Measurements from ENCODE around the gene TGM4. TPM values are rescaled to one million over a fixed set of nuclear protein-coding genes. Genes with fewer than 3 reads are reported as not detected.
"Not testable (repeated sequence)": the region's sequence is repeated elsewhere in the genome, so short reads cannot be mapped to it uniquely, and the experiment has no call there.

Gene TGM4
- polyA plus RNA-seq, 3 donors = 0.05 to 0.13 (median 0.09) TPM

DNA sequence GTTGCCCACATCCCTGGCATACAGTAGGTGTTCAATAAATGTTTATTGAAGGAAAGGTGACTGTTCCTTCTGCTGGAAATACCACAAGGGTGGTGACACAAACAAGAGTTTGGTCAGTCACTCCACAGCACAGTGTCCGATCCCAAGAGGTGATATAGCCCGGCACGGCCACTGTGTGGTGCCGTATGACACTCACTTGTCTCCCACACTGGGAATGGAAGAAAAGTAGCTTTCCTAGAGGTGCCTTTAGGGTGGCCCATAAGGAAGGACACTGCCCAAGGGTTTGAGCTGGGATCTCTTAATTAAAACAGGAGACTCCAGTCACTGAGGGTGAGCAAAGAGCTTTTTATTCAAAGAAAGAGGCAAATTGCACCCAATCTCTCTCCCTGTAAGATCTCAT lies 40.5 kb downstream of the TGM4 start:
- no peak for DNase-seq

DNA sequence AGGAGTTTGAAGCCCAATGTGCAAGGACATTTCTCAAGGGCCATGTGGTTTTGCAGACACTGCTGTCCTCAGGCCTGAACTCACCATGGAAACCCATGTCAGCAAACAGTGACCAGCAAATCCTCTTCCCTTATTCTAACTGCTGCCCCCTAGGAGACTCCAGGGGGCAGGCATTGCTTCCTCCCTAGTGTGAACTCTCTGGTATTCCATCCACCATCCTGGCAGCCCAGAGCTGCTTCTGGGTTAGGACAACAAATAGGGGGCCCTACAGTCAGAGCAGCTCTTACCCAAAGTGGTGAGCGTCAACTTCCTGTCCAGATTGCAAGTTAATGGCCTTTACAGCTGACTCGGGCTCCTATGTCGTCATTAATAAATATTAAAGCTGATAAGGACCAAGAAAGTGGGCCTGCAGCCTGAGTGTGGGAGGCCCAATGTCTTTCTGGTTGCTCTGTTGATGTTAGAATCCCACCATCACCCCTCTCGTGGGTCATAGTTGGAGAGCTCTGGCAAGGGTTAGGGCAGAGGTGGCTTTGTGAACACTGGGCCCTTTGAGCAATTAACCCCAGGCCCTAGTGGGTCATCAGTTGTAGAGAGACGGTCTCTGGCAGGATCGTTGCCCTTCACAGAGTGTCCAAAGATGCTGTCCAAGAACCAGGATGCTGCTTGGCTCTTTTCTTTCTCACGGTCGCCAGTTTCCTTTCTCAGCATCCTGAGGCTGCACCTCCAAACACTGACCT lies 41.5 kb downstream of the TGM4 start:
- DNase-seq = no peak

DNA sequence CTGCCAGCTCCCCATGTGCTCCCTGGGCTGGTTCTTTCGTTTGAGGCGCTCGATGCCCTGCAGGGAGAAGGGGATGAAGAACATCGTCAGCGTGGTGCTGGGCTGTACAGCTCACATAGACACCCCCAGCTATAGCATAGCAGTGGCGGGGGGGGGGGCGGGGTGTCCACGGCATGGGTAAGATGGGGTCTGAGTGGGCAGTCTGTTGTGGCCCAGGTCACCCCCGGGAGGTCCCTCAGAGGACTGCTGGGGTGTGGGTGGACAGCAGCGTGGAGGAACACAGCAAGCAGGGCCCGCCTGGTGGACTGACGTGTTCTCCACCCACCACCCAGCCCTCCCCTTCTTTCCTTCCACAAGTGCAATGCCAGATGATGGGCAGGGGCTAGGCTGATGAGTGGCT lies 43.7 kb downstream of the TGM4 start:
- no peak for DNase-seq

DNA sequence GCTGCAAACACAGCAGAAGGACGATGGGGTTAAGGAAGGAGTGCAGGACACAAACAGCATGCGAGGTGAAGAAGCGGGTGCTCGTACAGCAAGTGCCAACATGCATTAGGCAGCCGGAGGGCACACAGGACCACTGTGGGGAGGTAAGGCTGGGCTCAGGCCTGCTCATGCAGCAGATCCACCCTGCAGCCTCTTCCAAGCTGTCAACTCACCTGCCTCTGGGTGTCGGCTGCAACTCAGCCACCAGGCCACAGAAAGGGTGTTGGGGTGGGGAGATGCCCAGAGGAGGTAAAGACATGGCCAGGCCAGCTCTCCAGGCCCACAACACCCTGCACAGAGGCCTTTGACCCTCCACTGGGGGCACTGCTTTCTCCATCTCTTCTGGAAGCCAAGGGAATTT lies 44.2 kb downstream of the TGM4 start:
- DNase-seq = no peak

DNA sequence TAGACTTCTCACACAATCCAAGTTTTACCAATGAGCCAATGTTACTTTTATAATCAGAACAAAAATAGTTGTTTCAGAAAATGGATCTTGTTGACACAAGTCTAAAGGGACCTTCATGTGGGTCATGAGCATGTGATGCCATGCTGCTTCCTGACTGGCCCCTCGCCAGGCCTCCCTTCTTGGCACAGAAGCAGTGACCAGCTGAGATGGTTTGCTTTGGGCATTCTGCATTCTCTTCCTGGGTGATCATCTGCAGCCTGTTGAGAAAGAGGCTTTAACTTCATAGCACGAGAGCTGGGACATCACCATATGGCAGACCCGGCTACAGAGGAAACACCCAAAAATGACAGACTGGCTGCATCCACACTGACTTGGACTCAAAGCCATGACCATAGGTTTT lies 45.7 kb downstream of the TGM4 start:
- no peak for DNase-seq

DNA sequence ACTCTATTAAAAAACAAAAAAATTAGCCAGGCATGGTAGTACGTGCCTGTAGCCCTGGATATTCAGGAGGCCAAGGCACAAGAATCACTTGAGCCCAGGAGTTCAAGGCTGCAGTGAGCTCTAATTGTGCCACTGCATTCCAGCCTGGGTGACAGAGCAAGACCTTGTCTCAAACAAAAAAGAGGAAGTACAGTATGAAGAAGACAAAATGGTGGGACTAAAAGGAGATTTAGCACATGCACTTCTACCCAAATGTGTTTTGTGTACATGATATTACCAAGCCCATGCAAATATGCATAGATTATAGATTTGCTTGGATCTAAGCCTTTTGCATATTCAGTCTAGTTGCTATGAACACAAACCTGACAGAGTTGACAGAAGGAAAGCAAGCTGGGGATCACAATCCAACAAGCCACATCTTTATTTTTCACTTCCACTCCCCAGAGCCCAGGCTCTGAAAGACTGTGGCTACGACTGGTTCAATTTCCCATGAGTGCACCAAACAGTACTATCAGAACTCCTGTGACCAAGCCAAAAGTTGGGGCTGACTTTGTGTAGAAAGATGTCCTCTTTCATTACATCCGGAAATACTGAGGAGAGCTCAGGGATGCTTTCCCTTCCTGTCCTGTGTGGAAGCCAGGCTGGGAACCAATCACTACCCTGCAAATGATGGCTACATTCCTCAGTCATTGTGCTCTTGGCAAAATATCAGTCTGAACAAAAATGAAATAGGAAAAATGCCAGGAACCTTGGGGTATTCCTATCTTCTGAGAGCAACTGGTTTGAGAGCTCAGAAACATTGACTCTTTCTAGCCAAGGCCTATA lies 49.4 kb downstream of the TGM4 start:
- DNase-seq = no peak

DNA sequence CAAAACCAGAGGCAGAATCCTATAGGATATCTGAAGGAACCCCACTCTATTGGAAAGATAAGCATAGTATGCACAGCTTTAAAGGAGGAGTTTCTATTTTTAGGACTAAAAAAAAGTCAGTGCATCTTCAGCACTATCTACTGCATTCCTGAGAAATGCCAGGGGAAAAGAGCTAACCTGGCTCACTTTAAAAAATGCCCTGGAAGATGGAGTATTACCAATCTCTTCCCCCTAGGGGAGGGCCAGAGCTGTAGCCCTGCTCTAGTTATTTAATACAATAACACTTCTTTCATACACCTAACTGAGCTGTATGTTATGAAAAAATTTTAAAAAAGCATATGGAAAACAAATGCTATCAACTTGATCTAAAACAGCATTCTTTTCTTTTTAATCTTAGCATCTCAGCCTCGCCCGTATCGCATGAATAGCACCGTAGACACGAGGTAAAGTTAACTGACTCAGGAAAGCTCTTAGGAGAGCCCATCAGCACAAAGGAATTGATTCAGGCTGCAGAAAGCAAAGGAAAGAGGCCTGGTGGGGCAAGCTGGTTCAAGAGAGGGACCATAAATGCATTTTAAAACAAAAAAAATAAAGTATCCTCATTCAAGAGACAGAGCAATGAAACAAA lies 50.2 kb downstream of the TGM4 start:
- DNase-seq = no peak

DNA sequence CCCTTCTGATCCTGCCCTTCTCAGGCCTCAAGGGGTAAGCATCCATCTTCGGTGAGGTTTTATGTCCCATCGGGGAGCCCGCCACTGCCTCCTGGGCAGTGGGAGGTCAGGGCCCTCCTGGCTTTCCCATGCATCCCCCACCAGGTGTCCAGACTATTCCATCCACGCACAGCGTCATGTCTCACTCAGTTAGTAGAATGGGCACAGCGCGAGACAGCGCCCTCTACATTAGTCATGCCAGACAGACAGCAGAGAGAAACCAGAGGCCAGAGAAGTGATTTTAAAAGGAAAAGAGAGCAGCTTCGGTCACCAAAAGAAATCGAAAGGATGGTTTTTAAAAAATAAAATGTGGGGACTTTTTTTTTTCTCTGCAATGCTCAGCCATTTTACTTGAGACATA lies 51.8 kb downstream of the TGM4 start:
- DNase-seq = no peak

DNA sequence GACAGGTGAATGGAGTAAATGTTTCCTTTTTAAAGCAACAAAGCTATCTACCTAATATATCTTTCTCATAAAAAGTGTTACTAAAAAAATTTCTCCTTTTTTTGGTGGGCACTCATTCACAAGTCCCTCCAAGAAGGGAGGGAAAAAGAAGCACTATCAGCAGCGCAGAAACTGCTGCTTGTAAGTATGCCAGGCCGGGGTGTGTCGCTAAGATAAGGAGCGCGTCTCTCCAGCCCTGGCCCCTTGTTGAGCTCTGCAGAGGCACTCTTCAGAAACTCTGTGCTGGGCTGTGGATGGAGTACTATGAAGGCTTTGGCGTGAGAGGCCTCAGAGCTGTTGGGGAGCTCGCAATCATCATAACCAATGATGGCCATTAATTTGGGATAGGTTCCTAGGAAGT lies 52.5 kb downstream of the TGM4 start:
- DNase-seq = no peak

DNA sequence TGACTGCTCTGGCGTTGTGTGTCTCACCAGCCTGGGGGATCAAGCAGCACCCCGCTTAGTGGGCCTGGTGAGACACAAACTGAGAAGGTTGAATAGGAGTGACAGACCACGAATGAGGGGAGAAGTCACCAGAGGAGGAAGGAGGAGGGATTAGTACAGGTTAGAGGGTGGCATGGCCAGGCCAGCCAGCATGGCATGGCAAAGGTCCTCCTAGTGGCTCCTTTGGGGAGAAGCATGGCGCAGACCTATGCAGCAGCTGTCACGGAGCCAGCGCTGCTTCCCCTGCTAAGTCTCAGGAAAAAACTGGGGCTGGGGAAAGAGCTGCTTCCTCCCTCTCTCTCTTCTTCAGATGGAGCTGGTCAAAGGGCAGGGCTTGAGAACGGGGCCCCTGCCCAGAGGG lies 53.0 kb downstream of the TGM4 start:
- no peak for DNase-seq

DNA sequence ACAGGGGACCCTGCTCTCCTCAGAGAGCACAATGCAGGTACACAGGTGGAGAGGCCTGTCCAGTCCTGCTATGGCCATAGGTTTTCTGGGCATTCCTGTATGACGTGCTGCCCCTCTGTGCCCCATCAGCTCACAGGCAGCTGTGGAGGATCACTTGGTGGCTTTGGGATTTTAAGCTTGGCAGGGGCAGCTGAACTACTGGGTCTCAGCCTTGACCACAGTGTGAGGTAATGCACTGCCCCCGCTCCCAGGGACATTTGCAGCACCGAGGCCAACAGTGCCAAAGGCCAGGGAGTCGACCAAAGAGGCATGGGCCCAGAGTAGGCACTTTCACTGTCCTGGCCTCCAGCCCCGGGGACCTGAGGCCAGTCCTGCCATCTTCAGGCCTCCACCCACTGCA lies 55.4 kb downstream of the TGM4 start:
- DNase-seq = no peak

DNA sequence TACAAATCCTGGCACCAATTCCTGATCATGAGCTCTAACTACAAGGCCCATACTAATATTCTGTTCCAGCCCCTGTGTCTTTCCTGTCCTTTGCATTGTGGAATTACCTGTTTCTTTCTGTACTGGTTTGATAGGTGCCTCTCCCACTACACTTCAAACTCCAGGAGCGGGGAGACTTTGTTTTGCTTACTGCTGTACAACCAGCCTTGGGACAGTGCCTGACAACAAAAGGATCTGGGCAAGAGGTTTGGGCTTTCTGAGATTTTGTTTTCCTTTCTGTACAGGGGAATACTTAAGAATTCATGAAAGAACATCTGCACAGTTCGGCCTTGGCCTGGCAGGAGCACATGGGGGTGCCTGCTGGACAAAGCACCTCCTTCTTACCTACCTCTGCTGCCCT lies 56.5 kb downstream of the TGM4 start:
- DNase-seq = no peak

DNA sequence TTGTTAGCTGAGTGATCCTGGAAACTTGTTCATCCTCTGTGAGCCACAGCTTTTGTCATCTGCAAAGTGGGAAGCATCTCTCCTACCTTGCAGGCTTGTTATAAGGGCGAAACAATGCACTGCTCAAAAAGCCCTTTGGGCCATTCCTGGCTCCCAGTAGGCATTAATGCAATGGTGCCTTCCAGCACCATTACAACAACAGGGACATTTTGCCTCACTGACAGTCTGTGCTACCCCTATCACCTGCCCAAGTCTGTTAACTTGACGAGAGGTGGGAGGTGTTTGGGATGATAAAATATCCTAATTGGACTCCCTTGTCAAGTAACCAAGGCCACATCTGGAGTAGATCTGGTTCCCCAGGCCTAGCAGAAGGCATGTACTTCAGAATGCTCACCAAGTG lies 57.4 kb downstream of the TGM4 start:
- DNase-seq = no peak

DNA sequence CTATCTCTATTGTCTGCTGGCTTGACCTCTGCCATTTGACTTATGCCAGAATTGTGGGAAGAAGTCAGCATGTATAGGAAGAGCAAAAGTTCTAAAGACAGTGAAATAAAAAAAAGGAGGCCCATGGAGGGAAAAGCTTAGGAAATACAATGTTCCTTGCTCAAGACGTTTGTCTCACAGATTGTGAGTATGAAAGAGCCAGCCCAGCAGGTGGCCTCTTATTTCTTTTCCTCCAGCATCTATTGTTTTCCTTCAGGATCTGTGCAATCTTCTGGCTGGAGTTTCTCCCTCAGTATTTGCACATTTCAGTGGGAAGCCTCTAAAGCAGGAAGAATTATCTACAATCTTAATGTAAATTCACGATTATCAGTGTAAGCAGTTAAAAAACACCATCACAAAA lies 57.9 kb downstream of the TGM4 start:
- DNase-seq = no peak

DNA sequence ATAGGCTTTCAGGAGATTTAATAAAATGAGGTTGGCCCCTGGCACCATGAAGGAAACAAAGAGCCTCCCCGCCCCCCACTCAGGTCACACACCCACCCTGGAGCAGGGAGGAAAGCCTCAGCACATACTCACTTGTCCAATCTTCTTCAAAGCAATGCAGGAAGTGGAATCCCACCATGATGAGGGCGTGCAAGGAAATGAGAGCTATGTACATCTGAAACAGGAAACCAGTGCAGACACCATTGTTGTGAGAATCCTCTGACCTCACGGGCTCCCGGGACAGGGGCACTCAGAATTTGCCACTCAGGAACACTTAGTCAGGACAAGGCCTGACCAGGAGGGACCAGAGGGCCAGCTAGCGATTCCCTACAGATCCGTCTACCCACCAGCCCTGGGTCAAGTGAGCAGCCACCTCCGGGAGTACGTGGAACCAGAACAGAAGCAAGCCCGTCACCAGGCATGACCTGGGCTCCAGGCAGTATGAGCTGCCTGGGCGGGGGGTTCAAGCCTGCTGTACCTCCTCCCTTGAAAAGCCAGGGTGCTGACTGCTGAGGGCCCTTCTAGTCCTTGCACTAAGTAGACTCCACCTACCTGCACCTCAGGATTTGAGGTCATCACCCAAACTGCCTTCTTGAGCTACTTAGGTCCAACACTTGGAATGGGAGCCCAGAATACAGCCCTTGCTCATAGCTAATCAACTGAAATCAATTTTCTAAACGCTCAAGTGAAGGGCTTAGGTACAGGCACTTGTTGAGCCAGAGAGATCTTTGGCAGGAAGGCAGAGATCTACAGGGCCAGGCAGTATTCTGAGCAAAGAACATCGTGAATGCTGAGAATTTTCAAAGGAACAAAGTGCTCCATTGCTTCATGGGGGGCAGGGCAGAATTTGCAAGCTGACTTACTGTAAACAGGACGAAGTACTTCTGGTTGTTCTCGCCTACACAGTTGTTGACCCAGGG lies 58.9 kb downstream of the TGM4 start:
- no peak for DNase-seq

DNA sequence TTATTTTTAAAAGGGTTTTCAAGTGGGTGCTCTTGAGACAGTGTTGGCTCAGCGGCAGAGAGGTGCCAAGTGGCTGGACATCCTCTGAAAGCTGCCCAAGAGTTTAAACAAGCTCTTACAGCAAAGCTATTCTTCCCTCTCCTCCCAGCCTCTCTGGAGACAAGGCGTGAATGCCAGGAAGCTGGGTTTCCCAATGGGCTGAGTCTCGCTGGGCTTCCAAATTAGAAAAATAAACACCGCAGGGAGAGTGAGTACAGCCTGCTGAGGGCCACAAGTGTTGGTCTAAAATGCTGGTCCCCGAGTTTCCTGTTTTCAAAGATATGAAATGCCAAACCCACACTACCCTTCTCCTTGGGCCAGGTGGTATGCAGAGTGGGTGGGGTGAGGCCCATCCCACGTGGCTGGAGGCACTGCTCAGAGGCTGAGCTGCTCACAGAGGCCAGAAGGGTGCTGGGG lies 65.2 kb downstream of the TGM4 start:
- DNase-seq = no peak

DNA sequence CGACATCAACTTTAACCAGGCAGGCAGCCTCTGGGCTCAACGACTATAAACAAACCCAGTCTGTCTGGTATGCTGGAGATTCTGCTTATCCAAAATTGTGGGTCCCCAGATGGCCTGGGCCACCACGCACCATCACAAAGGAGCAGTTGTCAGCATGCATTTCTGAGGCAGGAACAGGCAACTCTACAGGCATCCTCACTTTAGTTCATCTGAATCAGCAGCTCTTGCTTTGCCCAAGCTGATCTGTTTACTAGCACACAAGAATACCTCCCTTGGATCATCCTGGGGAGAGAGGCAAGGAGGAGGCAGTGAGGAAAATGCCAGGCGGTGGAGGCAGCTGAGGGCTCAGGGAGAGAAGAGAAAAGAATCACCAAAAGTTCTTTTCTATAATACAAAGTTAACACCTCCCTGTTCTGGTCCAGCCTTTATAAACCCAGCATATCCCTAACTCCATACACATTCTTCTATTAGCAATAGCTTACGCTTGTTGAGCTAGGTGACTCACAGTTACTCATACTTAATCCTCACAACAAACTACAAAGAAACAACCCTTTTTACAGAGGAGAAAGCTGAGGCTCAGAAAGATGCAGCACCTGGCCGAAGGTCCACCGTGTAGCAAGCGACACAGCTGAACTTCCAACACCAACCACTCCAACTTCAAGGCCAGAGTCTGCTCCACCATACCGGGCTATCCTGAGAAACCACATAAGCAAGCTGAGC lies 68.0 kb downstream of the TGM4 start:
- no peak for DNase-seq

DNA sequence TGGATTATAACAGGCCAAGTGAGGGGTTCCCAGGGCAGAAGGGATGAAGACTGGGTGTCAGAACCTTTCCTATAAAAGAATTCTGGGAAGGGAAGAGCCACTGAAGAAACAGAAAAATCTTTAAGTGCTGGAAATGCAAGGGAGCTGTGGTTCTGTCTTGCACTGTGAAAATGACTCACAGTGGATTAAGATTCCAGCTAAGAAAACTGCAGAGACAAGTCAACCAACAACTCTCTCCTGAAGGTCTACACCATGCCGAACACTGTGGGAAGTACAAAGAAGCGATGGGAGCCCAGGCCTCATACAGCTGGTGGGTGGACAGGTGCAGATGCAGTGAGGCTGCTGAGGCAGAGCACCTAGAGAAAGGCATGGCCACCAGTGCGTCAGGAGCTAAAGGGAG lies 73.8 kb downstream of the TGM4 start:
- no peak for DNase-seq

DNA sequence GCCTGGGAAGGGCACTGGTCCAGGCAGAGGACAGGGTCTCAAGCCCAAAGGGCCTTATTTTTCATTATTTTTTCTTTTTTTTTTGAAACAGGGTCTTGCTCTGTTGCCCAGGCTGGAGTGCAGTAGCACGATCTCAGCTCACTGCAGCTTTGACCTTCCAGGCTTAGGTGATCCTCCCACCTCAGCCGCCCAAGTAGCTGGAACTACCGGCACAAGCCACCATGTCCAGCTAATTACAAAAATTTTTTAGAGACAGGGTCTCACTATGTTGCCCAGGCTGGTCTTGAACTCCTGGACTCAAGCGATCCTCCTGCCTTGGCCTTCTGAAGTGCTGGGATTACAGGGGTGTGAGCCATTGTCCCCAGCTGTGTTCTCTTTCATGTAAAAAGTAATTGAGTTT lies 75.4 kb downstream of the TGM4 start:
- not testable (repeated sequence) for DNase-seq

DNA sequence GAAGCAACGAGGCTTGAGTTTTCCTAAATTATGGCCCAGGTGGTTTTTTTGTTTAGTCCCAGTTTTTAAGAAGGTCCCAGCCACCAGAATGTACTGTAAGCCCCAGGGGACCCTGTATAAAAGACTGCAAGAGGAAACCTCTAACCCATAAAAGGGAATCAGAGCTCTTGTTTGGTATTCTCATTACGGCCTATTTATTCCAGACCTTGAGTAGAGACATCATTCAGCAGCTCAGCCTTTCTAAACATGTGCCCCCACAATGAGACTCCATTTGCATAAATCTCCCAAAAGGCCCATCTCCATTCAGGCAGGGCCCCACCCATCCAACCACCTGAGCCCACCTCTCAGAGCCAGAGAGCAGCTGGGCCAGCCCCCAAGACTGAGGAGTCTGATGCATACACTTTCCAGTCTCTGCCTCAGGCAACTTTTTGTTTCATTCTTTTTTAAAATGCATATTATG lies 75.9 kb downstream of the TGM4 start:
- DNase-seq = no peak

DNA sequence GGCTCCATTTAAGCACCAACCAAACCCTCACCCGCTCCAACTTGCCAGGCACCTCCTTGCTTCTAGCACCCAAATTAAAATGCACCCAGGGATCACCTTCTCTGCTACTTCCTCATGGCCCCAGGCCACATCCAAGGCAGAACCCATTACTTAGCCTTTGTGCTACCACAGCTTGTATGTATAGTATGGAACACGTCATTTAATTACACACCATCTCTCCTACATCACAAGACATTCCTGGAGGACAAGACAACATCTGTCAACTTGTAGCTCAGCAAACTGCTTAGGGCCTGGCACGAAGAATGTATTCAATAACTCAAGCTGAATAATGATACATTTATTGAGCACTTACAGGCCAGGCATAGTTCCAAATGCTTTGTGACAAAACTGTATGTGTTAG lies 78.3 kb downstream of the TGM4 start:
- no peak for DNase-seq
